GM21717 (cell line): ENCODE measurements around the gene NMRAL1.

Experiments used
- ATAC-seq: cut with Tn5 transposase; IDR thresholded peaks from one replicate; pipeline ENCODE4 v1.9.1; 2021; ENCODE audit warnings: mild to moderate bottlenecking, moderate library complexity; ENCODE audit not compliant: unreplicated experiment

Gene NMRAL1

DNA sequence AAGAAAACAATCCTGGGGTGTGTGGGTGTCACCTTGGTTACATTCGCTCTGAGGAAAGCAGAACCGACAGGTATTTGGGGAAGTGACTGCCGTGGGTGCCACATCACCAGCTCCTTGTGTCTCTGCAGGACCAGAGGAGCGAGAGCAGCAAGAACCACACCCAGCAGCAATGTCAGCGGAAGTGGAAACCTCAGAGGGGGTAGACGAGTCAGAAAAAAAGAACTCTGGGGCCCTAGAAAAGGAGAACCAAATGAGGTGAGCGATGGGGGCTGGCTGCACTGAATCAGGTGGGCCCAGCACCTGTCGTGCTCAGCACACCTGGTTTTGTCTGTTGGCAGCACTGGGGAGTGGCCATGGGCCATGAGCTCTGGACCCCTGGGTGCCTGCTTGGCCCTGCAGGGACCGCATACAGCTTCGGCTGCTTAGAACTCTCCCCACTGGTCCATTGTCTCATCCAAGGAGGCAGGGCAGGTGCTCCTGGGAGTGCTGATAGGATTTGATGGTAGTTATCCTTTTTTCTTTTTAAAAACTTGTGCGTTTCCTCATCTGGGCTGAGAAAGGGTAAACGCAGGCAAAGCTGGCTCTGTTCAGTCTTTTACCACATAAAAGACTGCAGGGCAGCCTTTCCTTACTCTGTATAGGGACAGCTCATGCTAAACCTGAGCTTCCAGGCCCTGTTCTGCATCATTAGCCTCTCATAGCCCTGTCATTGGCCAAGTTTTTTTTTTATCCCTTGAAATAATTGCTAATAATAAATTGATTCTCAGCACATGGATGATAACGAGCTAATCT is 31.1 kb upstream of the NMRAL1 start:
- peak; percentile 74 for ATAC-seq

- no peak for ATAC-seq
Measured at GRCh38 chr16:4501071-4501478, 26.6 kb upstream of the NMRAL1 start.

GRCh38 chr16:4500272-4500671 is 25.8 kb upstream of the NMRAL1 start:
- no peak for ATAC-seq

GRCh38 chr16:4499196-4499555 is 24.8 kb upstream of the NMRAL1 start:
- no peak for ATAC-seq

GRCh38 chr16:4498546-4499195 is 24.2 kb upstream of the NMRAL1 start:
- ATAC-seq, result no peak

- ATAC-seq, result no peak
Measured at GRCh38 chr16:4496305-4496704, 21.9 kb upstream of the NMRAL1 start.

GRCh38 chr16:4495766-4496165 is 21.3 kb upstream of the NMRAL1 start:
- ATAC-seq, result no peak

DNA sequence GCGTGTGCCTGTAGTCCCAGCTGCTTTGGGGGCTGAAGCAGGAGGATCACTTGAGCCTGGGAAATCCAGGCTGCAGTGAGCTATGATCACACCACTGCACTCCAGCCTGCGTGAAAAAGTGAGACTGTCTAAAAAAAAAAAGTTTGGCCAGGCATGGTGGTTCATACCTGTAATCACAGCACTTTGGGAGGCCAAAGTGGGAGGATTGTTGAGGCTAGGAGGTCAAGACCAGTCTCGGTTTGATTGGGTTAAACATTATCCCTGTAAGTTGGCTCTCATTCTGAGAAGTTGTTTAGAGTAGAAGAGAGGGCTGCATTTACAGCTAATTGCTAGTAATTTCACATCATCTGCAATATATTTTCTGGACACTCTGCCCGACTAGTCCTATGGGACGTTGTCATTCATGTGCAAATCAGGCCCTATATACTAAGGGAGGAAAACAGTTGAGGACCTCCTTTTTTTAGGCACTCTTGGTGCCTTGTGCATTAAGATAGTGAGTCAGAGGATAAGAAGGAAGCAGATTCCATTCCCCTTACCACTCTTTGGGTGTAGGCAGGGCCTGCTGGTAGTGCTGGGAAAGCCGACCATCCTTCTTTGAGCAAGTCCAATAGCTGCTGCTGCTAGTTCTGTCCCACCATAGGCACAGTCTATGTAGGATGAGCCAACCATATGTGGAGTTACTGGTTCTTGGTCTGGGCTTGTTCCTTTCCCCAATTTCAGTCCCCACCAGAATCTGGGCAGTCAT is 20.5 kb upstream of the NMRAL1 start:
- ATAC-seq, result no peak

DNA sequence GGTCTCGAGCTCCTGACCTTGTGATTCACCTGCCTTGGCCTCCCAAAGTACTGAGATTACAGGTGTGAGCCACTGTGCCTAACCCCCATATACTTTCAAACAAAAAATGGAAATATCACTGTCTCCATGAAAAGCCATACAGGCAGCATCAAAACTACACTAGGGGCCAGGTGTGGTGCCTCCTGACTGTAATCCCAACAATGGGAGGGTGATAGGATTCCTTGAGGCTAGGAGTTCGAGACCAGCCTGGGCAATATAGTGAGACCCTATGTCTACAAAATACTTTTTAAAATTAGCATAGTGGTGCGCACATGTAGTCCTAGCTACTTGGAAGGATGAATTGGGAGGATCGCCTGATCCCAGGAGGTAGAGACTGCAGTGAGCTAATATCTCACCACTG is 17.5 kb upstream of the NMRAL1 start:
- no peak for ATAC-seq

GRCh38 chr16:4489030-4489429 is 14.6 kb upstream of the NMRAL1 start:
- no peak for ATAC-seq

DNA sequence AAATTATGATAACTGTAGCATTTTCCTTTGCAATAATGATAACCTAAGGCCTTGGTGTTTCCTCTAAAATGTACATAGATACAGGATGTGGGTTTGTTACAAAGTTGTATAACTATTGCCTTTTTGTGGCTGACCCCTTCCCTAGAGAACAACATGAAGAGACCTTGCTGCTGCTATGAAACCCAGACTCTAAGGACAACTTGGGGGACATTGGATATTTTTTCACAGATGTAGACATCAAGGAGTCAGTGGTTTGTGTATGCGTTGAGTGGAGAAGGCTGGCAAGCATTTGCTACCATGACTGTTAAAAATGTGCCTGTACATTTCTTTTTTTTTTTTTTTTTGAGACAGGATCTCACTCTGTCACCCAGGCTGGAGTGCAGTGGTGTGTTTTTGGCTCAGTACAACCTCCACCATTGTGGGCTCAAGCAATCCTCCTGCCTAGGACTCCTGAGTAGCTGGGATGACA is 14.1 kb upstream of the NMRAL1 start:
- ATAC-seq, result no peak

GRCh38 chr16:4487955-4488498 is 13.6 kb upstream of the NMRAL1 start:
- no peak for ATAC-seq

GRCh38 chr16:4486126-4486893 is 11.9 kb upstream of the NMRAL1 start:
- ATAC-seq, result no peak

GRCh38 chr16:4481963-4482362 is 7.5 kb upstream of the NMRAL1 start:
- no peak for ATAC-seq

DNA sequence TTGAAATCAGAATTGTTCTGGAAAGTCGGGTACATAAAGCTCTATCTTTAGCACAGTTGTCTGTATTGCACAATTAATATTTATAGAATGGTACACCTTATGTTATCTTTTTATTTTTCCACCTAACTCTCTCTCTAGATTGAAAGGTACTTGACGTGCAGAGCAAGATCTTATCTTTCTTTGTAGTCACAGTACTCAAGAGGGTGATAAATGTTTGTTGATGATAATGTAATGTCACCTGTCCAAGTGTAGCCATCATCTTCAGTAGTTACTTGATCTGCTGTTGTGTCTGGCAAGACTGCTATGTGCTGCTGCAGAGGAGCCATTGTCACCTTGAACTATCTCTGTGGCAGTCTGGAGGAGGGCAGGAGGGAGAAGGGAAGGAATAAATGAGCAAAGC is 7.1 kb upstream of the NMRAL1 start:
- ATAC-seq, result no peak

DNA sequence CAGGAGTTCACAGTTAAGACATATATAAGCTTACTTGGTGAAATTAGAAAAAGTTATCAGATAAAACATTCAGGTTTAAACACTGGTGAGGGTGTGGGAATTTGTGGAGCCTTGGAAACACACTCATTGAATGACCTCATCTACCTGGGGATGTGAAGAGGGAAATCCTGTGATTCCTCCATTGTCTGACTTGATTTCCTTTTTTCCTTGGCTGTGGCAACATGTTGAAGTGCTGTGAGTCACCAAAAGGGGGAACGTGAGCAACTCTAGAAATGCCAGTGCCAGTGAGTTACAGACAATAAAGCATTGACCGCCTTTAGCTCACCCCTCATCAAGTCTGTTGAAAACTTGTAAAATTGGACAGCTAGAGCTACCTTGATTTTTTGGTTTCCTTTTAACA is 3.5 kb upstream of the NMRAL1 start:
- no peak for ATAC-seq

DNA sequence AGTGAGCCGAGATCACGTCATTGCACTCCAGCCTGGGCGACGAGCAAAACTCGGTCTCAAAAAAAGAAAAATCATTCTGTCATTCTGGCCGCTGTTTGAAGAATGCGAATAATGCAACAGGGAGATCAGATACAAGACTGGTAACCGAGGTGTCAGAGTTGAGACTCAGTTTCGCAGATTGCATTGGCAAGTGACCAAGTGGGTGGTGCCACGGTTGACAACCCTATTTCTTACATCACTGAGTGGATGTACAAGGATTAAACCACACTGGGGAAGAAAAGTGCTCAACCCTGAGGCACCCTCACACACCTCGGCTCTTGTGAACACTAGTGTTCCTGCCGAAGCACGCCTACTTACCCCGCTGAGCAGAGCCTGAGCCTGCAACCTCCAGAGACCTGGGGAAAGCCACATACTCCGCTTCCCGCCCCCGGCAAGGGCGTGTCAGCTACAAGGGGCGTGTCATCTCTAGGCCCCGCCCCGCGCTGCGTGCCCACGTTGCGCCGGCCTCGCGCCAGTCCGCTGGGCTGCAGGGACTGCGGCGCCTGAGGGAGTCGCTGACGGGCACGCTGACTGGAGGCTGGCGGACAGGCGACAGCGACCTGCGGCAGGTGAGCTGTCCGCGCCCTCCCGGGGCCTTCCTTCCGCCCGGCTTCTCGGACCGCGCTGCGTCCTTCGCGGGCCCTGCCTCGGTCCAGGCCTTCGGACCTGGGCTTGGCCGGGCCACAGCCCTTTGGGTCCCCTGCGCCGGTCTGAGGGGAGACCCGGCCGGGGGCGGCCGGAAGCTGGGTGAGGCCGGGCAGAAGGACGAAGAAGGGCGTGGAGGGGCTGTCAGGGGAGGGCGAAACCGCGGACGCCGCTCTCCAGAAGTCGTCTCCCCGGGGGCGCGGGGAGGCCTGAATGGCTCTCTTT is 1.7 kb upstream of the NMRAL1 start, which contains the start of gene HMOX2:
Gene HMOX2 (plus strand): TSS at position 519 of the 909 bp plus-strand sequence. CDS start 29,127 bp downstream, outside the sequence.
- peak; percentile 73 for ATAC-seq

DNA sequence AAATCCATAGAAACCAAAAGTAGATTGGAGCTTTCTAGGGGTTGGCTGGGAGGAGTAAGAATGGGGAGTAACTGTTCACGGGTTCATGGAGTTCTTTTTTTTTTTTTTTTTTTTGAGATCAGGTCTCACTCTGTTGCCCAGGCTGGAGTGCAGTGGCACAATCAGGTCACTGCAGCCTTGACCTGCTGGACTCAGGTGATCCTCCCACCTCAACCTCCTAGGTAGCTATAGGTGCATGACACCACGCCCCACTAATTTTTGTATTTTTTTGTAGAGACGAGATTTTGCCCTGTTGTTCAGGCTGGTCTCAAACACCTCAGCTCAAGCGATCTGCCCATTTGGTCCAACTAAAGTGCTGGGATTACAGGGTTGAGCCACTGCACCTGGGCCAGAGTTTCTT is 1.5 kb downstream of the NMRAL1 start:
- no peak for ATAC-seq

GRCh38 chr16:4471869-4472268 is 2.6 kb downstream of the NMRAL1 start:
- no peak for ATAC-seq

DNA sequence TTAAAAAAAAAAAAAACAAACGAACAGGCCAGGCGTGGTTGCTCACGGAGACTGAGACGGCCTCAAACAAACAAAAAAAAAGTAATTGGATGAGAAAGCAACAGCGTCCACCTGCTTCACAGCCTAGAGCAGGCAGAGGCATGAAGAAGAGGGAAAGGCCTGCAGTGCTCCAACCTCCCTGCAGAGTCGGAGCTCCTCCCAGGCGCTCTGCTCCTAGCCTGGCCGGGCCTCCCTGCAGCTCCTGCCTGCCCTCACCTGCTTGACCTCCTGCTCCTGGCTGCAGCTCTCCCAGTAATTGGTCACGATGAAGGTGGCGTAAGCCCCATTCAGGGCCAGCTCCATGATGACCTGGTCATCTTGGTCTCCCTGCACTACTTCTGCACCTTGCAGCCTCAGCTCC is 5.5 kb downstream of the NMRAL1 start:
- ATAC-seq, result no peak
